ENCODE data around the gene ATP1B3. TPM values are rescaled to one million over a fixed set of nuclear protein-coding genes. Genes with fewer than 3 reads are reported as not detected.
"Not testable (repeated sequence)": the region's sequence is repeated elsewhere in the genome, so short reads cannot be mapped to it uniquely, and the experiment has no call there.

ATP1B3 gene
- total RNA-seq: 128 and 153 TPM in 2 replicates

DNA sequence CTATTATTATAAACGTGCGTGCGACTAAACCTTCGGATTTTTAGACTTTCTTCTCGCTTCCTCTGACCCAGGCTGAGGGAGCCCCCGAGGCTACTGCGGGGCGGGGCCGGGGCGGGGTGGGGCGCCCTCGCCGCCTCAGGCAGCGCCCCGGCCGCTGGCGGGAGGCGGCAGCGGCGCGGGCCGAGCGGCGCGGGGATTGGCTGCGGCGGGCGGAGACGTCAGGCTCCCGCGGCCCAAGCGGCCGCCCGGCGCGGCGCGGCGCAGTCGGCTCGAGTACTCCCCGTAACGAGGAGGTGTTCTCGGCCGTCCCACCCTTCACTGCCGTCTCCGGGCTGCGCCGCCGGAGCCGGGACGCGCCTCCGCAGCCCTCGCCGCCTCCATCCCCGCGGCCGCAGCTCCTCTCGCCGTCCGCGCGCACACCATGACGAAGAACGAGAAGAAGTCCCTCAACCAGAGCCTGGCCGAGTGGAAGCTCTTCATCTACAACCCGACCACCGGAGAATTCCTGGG is at the start of gene ATP1B3:
ATP1B3 (plus strand) TSS at position 263 of the 510 bp plus-strand sequence; CDS start at position 422, 159 bp downstream.
- intact Hi-C loops (cut with micrococcal nuclease): loop anchor here (1.0 to 10.0 kb wide), 9 partner anchors 37 to 934 kb away; partner anchors contain the start of genes PLS1, SLC25A36, TFDP2 and XRN1

GRCh38 chr3:141828487-141828886 is 48.0 kb upstream of the ATP1B3 start:
- intact Hi-C loops (cut with micrococcal nuclease): no loop called here

- intact Hi-C loops (cut with micrococcal nuclease): no loop called here
These were observed 47.6 kb upstream of the ATP1B3 start for GRCh38 chr3:141828890-141829289.

DNA sequence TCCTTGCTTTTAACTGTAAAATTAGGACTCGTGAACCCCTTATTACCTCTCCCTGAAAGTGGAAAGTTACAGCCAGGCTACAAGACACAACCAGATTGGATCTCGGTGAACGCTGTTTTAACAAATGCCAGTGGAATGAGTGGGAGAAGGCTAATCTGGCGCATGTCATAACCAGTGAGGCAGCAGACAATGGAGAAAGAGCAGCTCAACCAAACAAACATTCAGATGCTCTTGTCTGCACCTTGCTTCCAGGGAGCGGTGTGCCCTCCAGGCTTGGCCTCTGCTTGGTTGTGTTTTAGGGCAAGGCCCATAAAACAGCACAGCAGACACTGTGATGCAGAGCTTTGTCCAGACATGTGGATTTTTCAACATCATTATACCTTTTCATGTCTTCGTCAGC is 45.9 kb upstream of the ATP1B3 start:
- intact Hi-C loops (cut with micrococcal nuclease): no loop called here

DNA sequence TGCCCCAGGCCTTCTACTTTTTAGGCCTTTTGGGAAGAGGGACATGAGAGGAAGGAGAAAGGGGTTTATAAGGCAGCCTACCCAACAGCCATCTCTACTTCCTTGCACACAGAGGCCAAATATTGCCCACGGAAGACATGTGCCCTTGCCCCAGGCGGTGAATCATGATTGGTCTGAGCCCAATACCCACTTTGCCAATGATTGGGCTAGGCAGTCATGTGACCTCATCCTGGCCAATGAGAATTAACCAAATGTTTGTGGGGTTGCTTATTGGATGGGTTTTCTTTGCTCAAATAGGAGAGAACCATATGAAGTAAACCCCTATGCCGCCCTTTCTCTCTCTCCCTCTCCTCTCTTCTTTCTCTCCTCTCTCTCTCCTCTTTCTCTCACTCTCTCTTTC is 42.2 kb upstream of the ATP1B3 start:
- intact Hi-C loops (cut with micrococcal nuclease): no loop called here

GRCh38 chr3:141835557-141836229 is 40.8 kb upstream of the ATP1B3 start:
- intact Hi-C loops (cut with micrococcal nuclease): no loop called here

DNA sequence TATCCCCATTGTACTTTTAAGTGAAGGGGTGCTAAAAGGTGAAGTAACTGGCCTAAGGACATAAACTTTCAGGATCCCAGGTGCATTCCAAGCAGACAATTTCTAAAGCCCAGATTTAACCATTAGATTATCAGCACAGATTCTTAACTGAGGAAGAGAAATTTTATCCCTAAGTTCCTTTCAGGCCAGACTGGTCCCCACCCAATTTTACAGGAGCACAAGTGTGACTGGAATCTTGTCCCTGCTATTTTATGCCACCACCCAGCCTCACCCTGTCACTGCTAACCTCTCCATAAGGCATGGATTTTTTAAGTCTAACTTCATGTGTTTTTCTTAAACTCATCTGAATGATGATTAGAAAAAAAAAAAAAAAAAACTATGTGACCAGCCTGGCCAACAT is 37.1 kb upstream of the ATP1B3 start:
- intact Hi-C loops (cut with micrococcal nuclease): no loop called here

DNA sequence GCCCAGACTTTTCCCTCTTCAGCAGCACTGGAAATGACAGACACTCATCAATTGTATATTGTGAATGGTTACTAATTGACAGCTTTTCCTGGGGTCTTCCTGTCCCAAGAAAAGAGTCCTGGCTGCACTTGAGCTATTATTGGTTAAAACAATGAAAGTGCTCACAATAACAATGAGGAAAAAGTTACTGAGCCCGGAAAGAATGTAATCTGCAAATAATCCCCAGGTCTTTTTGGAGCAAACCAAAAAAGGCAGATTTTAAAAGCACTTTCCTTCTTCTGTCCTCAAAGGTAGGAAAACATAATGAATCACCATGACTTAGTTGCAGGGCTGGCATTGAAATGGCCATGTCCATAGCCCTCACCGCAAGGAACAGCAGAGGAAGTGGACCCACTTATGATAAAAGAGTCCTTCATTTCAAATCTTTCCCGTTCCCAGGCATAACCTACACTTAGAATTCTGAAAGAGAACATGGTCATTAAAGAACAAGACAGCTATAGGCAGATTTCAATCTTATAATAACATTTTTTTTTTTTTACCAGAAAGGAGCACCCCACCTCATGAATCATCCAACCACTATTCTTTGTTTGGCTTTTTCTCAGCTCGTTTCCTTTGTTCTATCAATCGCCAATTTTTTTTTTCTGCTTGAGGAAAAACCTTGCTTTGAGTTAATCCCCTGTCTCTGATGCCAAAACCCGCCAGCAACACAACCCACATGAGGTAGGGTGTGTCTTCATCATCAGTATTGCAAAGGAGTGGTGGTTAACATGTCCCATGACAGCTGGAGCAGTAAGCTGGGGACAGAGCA is 35.5 kb upstream of the ATP1B3 start:
- intact Hi-C loops (cut with micrococcal nuclease): no loop called here

GRCh38 chr3:141844108-141844507 is 32.3 kb upstream of the ATP1B3 start:
- intact Hi-C loops (cut with micrococcal nuclease): no loop called here

DNA sequence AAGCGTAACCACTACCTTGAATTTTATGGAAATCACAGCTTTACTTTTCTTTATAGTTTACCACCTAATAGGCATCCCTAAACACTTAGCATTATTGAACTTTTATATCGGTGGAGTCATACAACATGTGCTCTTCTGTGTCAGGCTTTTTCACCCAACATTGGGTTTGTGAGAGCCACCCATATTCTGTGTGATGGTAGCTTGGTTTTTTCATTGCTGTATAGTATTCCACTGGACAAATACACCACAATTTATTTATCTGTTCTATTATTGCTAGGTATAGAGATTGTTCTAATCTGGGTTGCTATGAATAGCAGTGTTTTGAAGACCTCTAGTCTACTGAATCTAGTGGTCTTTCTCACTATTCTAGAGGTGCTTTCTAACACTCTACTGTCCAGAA is 31.6 kb upstream of the ATP1B3 start:
- intact Hi-C loops (cut with micrococcal nuclease): no loop called here

DNA sequence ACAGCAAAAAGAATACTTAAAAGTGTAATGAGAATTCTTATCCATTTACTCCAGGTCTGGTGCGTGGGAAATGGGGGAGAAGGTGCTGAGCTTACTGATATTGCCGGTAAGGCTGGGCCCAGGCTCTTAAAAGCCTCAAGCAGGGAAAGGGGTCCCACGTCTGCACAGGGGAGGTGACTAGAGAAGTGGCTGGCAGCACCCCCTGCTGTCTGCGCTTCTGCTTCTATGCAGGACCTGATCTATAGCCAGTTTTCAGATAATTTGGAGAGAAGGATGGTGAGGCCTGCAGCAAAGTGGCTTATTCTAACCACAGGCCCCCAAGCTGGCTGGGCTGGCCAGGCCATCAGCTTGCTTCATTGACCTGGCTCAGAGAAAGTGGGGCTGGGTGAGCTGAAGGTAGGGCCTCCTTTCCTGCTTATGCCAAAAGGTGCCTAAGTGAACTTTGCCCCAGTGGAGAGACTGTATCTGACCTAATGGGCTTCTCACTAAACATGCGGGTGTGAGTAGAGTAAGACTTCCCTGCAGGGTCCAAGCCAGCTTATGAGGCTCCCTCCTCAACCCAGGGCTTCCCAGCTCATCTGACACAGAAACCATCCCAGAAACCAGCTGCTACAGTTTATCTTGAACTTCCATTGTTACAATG is 30.9 kb upstream of the ATP1B3 start:
- intact Hi-C loops (cut with micrococcal nuclease): no loop called here

- intact Hi-C loops (cut with micrococcal nuclease): no loop called here
These were observed 30.4 kb upstream of the ATP1B3 start for GRCh38 chr3:141846050-141846433.

GRCh38 chr3:141848159-141848748 is 28.2 kb upstream of the ATP1B3 start:
- intact Hi-C loops (cut with micrococcal nuclease): not testable (repeated sequence)

- intact Hi-C loops (cut with micrococcal nuclease): no loop called here
These were observed 27.2 kb upstream of the ATP1B3 start for GRCh38 chr3:141849056-141849815.

DNA sequence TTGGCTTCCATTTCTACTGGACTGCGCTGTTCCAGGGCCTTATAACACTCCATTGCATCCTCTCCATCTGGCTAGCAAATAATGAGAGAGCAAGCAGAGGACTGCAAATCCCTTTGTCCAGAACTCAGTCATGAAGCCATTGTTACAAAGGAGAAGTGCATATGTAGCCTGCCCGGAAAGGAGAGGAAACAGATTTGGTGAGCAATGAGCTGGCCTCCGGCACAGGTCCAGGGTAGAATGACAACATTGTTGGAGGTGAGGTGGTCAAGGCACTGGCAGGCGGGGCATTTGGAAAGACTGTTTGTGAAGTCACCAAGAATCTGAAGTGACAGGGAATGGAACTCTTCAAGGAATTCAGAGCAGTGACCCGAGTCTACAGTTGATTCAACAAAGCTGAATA is 25.0 kb upstream of the ATP1B3 start:
- intact Hi-C loops (cut with micrococcal nuclease): no loop called here

DNA sequence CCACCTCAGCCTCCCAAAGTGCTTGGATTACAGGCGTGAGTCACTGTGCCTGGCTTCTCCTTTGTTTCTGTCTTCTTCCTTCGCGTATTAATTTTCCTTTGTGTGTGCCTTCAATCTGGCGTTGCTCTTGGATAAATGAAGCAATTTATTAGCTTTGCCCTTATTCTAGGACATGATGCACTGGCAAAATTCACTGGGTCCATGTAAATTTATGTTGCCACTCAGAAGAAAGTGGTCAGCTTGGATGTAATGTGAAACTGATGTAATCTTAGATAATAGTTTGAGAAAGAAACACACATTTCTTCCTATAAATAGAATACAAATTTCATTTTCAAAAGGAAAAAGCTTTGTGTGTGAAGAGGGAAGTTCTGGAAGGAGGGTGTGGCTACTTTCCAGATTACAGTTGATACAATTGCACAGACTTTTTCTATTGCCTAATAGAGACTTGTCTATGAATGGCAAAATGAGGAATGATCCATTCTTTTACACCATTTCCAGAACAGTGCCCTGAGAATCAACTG is 23.3 kb upstream of the ATP1B3 start:
- intact Hi-C loops (cut with micrococcal nuclease): no loop called here

GRCh38 chr3:141853629-141854168 is 22.7 kb upstream of the ATP1B3 start:
- intact Hi-C loops (cut with micrococcal nuclease): no loop called here

DNA sequence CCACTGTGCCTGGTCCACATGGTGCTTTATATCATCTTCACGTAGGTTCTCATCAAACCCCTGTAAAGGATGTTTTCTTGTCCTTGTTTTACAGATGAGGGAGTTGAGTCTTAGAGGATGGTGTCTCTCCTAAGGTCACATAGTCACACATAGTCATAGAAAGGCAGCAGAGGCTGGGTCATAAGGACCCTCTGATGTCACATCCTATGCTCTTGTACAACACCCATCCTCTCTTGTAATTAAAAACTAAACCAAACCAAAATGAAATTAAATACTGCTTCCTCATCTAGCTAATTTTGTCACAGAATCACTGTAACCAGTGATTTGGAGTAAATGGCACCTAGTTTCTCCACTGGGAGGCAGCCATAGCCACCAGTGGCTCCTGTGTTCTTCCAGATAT is 21.8 kb upstream of the ATP1B3 start:
- intact Hi-C loops (cut with micrococcal nuclease): no loop called here

- intact Hi-C loops (cut with micrococcal nuclease): no loop called here
These were observed 18.1 kb upstream of the ATP1B3 start for GRCh38 chr3:141858312-141858711.

DNA sequence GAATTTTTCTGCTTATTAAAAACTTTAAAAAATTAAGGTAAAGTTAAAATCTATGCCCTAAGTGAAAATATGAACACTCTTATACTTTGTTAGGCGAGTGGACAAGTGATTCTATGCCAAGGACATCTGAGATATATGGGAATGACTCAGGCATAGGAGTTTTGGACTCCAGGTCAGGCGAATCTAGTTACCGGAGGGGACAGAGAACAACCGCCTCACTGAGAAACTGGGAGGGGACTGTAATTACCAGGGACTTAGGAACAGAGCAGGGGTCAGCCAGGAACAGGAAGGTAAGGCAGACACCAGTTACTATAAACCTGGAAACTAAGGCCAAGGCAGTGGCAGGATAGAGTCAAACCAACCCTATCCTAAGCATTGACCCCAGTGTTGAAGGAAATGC is 16.8 kb upstream of the ATP1B3 start:
- intact Hi-C loops (cut with micrococcal nuclease): no loop called here

Measured in T-helper 2 cell treated with Interferon-gamma antibody and Interleukin-4, amounts not matched to agents 100 ng/mL and 5 ng/mL, for 36 hours (primary cell).